Measurements from ENCODE around the gene P2RY13.

The P2RY13 gene

GRCh38 chr3:151329363-151329762 lies at the start of gene P2RY13:
Gene P2RY13 (minus strand): TSS chr3:151329549. CDS start chr3:151329528, 21 bp downstream.
- no peak for DNase-seq (ENCODE audit: low read depth)
- H3K4me3 ChIP-seq (ENCODE audit: low read length), result no peak within 1 kb of the TSS
- TF ChIP-seq CTCF (conservative IDR thresholded peaks at IDR 0.05; ENCODE audit: low read depth, low read length), result no peak

- no peak for DNase-seq (ENCODE audit: low read depth)
- H3K4me3 ChIP-seq (ENCODE audit: low read length), result no peak overlapping the region
- TF ChIP-seq CTCF (conservative IDR thresholded peaks at IDR 0.05; ENCODE audit: low read depth, low read length), result no peak
Measured at GRCh38 chr3:151377768-151378385, 48.5 kb upstream of the P2RY13 start.

GRCh38 chr3:151372063-151372820 lies 42.9 kb upstream of the P2RY13 start:
- no peak for TF ChIP-seq CTCF (conservative IDR thresholded peaks at IDR 0.05; ENCODE audit: low read depth, low read length)
- no peak overlapping the region for H3K4me3 ChIP-seq (ENCODE audit: low read length)
- no peak for DNase-seq (ENCODE audit: low read depth)

GRCh38 chr3:151371526-151371925 lies 42.2 kb upstream of the P2RY13 start:
- H3K4me3 ChIP-seq (ENCODE audit: low read length), result no peak overlapping the region

GRCh38 chr3:151367448-151367847 lies 38.1 kb upstream of the P2RY13 start:
- no peak overlapping the region for H3K4me3 ChIP-seq (ENCODE audit: low read length)
- no peak for DNase-seq (ENCODE audit: low read depth)
- TF ChIP-seq CTCF (conservative IDR thresholded peaks at IDR 0.05; ENCODE audit: low read depth, low read length), result no peak

More at GRCh38 chr3:151371526-151371925, 42.2 kb upstream of the P2RY13 start:
- no peak for DNase-seq (ENCODE audit: low read depth)
- no peak for TF ChIP-seq CTCF (conservative IDR thresholded peaks at IDR 0.05; ENCODE audit: low read depth, low read length)

GRCh38 chr3:151366993-151367392 lies 37.6 kb upstream of the P2RY13 start:
- DNase-seq (ENCODE audit: low read depth), result no peak
- TF ChIP-seq CTCF (conservative IDR thresholded peaks at IDR 0.05; ENCODE audit: low read depth, low read length), result no peak
- no peak overlapping the region for H3K4me3 ChIP-seq (ENCODE audit: low read length)

- no peak overlapping the region for H3K4me3 ChIP-seq (ENCODE audit: low read length)
- peak; percentile 37 for DNase-seq (ENCODE audit: low read depth)
- no peak for TF ChIP-seq CTCF (conservative IDR thresholded peaks at IDR 0.05; ENCODE audit: low read depth, low read length)
Measured at GRCh38 chr3:151362751-151363174, 33.4 kb upstream of the P2RY13 start.

All from retinal pigment epithelial cell (primary cell).